D721Med (cell line): ENCODE results near the gene ANAPC2.

Experiments
- DNase-seq: peaks from one replicate; pipeline ENCODE4 v3.0.0; 2011; ENCODE audit warnings: low spot score; ENCODE audit not compliant: insufficient read length
- FAIRE-seq: peaks from 2 replicates; lab custom pipeline; 2011; peaks lifted over from hg19 to GRCh38; lab: Jason Lieb, UNC
- CTCF ChIP-seq: IDR thresholded peaks from 2 replicates; pipeline ENCODE4 v1.5.1; 2012; ENCODE audit warnings: mild to moderate bottlenecking, control low read depth; ENCODE audit not compliant: insufficient read depth; ENCODE audit errors: missing control alignments

Gene ANAPC2

DNA sequence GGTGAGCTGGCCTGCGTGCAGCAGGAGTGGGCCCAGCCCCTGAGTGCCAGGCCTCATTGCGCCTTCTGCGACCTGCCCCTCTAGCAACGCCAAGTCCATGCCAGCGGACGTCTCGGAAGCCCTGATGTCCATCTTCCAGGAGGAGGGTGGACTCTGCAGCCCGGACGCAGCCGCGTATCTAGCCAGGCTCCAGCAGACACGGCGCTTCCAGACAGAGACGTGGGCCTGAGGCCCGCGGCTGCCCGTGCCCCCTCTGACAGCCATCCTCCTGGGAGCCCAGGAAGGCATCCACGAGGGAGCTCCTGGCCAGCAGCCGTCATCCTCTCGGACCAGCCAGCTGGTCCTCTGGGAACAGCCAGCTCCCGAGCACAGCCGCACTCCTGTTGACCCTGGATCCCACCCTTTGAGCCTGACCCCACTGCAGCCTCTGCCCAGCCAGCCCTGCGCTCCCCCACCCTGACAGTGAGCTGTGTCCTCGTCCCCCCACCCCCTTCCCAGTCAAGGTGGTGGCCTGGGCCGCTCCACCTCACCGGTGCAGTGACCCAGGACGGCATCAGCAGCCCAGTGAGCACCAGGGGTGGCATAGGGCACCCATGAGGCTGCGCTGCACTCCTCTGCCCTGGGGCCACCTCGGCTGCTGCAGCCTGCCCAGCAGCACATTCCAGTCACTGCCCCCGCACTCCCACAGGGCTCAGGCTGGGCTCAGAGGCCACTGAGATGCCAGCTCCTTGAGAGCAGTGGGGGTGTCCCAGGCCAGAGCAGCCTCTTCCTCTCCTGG is 28.0 kb upstream of the ANAPC2 start:
- TF ChIP-seq CTCF = no peak
- DNase-seq (no peak), FAIRE-seq (no peak)

GRCh38 chr9:137215196-137215986 is 27.0 kb upstream of the ANAPC2 start:
- no peak for FAIRE-seq
- no peak for TF ChIP-seq CTCF
- DNase-seq = no peak

DNA sequence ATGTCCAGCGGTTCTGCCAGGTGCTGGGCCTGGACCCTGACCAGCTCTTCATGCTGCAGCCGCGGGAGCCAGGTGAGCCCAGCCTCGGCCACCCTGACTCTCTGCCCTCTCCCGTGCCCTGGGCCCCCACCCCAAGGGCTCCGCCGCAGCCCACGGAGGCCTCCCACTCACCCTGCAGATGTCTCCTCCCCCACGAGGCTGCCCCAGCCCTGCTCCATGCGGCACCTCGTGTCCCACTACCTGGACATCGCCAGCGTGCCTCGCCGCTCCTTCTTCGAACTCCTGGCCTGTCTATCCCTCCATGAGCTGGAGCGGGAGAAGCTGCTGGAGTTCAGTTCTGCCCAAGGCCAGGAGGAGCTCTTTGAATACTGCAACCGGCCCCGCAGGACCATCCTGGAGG is 26.3 kb upstream of the ANAPC2 start:
- DNase-seq (no peak), FAIRE-seq (no peak)
- no peak for TF ChIP-seq CTCF

DNA sequence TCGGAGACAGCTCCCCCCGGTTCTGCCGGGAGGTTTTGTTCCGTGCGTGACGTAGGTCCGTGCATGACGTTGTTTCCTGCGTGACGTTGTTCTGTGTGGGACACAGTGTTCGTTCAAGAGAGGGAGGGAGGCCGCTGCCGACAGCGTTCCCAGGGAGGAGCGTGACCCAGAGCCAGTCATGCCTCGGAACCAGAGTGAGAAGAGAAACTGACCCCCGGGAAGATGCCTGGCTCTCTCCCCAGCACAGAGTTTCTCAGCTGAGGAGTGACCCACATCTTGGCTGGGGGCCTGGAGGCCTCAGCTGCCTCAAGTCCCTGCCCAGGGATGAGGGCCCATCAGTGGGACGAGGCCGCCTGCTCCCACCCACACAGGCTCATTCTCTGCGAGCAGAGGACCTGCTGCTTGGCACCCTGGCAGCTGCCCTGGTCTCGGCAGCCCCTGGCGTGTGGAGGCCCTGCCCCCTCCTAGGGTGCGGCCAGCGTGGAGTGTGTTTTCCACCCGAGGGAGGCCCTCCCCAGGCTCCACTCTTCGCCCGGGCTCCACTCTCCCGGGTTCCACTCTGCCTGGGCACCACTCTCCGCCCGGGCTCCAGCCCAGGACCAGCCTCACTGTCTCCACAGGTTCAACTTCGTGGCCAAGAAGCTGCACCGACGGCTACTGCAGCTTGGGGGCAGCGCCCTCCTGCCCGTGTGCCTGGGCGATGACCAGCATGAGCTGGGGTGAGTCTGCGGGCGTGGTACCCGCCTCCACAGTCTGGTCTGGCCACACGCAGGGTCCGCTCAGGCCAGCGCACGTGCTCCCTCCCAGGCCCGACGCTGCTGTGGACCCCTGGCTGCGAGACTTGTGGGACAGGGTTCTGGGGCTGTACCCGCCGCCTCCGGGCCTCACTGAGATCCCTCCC is 25.1 kb upstream of the ANAPC2 start:
- no peak for TF ChIP-seq CTCF
- FAIRE-seq (no peak), DNase-seq (no peak)

DNA sequence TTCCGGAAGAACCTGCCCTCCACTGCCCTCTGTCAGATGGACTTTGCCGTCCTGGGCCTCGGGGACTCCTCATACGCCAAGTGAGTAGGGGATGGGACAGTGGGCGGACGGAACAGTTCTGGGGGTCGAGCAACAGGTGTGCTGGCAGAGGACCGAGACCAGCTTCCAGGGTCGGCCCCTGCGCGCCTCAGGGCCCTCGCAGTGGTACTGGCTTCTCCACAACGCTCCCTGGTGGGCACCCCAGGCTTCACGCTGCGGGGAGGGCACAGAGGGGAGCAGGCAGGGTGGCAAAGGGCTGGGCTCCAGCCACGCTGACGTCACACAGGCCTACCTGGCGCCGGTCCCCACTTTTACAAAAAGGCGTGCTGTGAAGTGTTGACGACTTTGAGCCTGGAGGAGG is 24.2 kb upstream of the ANAPC2 start:
- no peak for FAIRE-seq
- DNase-seq = no peak
- no peak for TF ChIP-seq CTCF

DNA sequence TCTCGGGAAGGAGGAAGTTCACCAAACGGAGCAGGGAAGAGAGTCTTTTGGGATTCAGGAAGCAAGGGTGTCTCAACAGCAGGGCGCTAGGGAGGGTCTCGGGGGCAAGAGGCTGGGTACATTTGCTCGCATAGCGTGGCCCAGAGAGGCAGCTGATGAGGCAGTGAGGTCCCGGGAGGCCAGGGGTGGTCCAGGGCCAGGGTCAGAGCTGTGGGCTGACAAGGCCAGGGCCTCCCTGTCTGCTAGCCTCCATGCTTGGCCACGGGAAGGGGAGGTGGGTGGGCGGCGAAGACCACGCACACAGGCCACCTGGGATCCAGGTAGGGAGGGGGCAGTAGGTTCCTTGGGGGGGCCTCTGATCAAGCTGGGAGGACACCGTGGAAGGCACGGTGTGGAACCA is 23.2 kb upstream of the ANAPC2 start:
- DNase-seq (no peak), FAIRE-seq (no peak)
- no peak for TF ChIP-seq CTCF
